CD4-positive, alpha-beta T cell treated with Interleukin-15 for 1 hour (primary cell): ENCODE results near the gene RFTN1.

ENCODE experiments used
- DNase-seq: peaks from one replicate; pipeline ENCODE4 v3.0.0-alpha.2; 2020

Gene RFTN1

DNA sequence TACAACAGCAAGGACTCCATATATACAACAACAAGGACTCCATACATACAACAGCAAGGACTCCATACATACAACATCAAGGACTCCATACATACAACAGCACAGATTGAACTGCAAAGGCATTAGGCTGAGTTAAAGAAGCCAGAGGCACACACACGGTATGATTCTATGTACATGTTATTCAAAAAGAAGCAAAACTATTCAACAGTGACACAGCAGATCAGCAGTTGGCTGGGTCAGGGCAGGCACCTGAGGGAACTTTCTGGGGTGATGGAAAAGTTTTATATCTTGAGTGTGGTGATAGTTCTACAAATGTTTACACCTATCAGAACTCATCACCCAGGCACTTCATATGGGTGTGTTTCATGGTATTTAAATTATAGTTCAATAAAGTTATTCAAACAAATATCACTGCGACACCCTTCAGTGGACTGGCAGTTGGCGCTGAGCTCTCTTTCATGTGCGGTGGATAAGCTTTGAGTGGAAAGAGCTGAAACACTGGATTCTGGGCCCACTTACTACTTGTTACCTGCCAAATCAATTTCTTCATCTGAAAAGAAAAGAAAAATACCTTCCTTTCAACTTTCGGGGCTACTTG is 28.0 kb downstream of the RFTN1 start:
- no peak for DNase-seq

DNA sequence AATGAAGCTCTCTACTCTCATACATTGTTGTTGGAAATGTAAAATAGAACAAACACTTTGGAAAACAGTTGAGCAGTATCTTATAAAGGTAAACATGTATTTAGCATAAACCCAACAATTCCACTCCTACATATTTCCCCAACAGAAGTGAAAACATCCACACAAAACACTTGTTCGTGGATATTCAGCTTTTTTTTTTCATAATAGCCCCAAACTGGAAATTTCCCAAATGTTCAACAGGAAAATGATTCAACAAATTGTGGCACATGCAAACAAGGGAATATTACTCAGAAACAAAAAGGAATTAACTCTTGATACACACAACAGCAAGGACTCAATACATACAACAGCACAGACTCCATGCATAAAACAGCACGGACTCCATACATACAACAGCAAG is 28.5 kb downstream of the RFTN1 start:
- DNase-seq, result no peak

DNA sequence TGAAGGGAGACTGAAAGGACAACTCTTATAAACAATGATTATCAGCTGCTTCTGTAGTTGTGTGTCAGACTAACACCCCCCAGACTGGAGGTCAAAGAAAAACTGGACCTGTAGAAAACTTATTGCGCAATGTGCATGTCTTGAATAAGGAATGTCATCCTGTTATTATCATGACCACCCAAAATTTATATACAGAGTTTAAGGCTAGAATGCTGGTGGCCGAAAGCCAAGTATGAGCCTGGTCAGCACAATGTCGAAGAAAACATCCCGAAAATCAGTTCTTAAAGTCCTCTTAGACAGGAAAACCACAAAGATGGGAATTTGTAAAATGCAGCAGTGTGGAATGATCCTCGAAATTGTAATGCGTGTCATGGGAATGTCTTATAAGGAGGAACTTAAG is 29.3 kb downstream of the RFTN1 start:
- no peak for DNase-seq

DNA sequence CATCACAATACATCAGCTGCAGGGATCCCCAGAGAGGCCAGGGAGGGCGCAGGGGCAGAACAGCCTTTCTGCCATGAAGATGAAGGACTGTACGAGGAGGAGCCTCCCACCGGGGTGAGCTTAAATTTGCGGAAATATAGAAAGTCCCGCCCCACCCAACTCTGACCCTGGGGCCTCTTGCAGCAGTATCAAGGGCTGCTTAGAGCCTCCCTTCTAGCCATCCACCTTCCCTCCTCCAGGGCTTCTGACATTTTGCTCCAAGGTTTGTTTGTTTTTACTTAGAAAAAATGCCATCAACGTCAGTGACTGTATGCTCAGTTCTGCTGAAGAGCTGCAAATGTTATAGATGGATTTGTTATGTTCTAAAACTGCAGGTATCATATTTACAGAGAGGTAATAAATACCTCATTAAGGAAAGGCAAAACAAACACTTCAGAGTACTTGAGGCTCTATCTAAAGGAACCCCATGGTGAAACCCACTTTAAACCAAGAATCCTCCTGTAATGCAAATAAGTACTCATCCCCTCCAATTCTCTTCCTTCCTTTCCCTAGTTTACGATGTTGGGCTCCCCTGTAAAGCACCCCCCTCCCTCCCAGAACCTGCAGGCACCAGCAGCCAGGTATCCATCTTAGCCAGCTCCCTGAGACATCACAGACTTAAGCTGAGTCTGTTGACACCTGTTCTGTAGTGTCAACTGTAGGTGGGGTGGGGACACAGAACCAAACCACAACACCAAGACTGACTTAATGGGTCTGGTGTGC is 30.5 kb downstream of the RFTN1 start:
- peak; percentile 62 for DNase-seq

DNA sequence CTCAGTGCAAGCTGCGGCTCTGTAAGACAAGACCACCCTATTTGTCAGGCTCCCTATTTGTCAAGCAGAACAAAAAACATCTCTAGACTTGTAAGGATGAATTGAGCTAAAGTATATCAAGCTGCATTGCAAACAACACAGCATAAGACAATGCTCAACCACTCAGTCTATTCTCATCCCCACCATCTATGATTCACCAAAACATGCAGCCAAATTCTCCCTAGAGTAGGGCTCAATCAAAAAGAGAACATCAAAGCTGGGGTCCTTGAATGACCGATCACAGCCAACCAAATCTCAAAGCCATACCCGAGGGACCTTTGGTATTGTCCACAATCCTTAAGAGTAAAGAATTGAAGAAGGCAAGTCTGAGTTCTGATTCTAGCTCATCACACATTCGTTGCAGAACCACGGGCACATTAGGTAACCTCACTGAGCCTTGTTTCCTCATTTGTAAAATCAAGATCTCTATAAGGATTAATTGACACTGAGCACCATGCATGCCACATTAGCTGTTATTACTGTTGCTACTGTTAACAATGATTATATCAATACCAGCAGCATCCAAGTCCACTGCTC is 31.2 kb downstream of the RFTN1 start:
- no peak for DNase-seq

DNA sequence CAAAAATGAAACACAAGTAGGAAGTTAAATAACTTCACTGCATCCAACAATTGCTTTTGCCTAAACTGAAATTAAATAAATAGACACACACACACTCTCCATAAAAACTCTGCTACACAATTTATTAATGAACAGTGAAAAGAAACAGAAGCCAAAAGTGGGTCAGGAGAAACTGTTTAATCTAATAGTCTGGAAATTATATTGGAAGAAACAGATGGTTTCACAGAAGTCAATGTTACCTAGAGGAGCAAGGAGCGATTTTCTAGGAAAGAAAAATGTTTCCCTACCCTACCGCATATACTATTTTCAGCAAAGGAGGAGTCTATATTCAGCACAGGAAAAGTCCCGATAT is 32.0 kb downstream of the RFTN1 start:
- DNase-seq, result no peak

DNA sequence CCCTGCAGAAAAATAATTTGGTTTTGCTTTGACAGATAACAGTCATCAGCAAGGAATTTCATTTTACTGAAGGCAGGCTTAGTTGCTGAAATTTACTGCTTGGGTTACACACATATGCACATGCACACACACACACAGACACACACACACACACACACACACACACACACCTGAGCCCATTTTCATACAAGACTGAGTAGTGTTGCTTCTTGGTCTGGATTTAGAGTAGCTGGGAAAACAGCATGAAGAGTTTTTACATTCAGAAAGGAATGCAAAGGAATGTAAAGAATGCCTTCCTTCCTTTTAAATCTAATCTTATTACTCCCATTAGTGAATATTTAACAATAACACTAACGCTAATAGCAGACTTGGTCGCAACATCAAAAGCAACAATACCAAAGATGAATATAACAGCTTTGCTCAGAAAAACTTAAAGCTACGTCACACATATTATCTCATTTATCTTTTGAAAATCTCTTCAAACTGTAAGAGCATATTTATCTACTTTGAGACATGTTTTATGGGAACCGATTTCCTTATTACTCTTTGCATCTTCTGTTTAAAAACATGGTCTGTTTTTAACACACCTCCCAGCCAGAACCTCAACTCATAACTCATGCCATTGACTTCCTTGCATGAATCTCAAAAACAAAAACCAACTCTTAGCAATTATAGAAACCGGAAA is 32.5 kb downstream of the RFTN1 start:
- DNase-seq, result no peak

DNA sequence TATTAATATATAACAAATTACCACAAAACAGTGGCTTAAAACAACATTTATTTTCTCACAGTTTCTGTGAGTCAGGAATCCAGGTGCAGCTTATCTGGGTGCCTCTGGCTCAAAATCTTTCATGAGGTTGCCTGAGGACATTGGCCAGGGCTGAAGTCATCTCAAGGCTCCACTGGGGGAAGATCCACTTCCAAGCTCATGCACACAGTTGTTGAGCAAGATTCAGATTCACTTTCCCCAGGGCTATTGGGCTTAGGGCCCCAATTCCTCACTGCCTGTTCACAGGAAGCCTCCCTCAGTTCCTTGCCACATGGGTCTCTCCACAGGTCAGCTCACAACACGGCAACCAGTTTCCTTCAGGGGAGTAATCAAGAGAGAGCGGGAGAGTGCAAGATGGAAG is 35.0 kb downstream of the RFTN1 start:
- DNase-seq, result no peak

DNA sequence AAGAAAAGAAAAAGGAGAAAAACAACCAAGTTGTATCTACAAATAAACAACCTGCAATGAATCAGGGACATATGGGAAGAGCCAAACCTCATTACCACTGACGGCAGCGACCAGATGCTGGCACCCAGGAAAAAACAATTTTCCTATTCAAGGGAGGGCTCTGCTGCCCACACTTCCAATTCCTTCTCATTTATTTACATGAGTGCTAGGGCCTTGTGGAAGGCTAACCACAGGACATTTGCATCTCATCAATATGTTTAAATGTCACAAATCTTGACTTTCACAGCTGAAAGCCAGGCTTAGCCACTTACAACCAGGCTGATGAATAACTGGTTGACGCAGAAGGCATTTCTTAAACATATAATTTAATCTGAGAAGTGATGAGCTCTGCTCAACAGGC is 36.0 kb downstream of the RFTN1 start:
- no peak for DNase-seq

DNA sequence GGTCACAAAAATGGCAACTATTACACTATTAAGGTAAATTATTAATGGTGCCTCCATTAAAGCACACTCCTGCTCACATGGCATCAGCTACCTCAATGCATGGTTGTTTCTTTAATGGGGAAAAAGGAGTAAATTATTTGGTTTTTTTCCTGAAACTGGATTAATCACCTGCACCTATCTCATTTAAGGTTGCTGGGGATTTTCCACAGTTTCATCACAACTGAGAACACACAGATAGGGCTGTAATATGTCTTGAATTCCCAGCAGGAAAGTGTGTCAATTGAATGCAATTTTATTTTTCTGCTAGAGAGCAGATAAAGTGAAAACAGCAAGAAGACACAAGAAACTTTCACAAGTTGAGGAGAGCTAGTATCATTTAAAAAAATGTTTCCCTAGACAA is 36.4 kb downstream of the RFTN1 start:
- no peak for DNase-seq

DNA sequence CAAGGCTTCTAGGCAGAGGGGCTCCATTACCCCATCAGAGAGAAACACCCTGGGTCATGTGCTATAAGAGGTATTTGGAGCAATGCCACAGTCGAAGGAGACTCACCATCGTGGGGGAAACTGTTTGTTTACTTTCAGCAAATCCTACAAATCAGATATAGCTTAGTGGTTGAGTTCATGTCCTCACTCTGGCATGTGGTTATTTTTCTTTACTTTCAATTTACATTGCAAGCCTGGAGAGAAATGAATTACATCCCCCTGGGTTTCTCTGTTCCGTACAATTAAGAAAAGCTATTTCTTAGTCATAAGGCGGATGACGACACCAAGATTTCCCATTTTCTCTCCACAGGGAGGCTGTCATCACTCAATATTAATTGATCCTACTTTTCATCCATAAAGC is 36.9 kb downstream of the RFTN1 start:
- no peak for DNase-seq

DNA sequence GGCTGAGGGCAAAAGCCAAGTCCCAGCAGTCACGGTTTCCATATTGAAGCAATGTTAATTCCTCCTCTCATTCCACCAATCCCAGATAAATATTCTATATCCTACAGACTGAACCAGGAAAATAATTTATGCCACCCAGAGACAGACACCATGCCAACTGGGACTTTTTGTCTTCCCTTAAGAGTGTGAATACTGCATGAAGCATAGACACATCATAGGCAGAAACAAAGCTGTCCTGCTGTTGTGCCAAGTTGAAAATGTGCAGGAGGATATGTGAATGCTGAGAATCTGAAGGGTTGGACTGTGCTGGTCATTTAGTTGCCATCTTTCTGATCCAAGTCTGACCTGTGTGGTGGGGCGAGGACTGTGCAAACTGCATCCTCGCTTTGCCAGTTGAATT is 37.7 kb downstream of the RFTN1 start:
- DNase-seq, result no peak

DNA sequence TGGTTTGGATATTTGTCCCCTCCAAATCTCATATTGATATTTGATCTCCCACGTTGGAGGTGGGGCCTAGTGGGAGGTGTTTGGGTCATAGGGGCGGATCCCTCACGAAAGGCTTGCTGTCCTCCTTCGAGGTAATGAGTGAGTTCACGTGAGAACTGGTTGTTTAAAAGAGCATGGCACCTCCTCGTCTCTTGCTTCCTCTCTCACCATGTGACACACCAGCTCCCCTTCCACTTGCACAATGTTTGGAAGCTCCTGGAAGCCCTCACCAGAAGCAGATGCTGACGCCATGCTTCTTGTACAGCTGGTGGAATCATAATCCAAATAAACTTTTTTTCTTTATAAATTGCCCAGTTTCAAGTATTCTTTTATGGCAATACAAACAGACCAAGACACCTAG is 38.6 kb downstream of the RFTN1 start:
- DNase-seq, result no peak

DNA sequence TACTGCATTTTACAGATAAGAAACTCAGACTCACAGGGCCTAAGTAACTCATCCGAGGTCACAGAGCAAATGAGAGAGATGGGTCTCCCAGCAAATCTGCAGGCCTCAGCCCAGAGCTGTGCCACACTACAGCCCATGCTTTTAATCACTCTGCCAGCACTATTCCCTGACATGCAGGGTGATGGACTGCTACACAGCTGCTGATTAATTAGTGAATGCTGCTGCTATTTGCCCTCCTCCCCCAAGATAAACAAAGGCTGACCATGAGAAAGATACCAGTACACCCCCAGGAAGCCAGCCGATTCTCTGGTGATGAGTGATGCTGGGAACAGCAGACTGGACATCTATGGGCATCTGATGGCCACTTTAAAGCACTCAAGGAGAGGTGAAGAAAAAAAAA is 39.3 kb downstream of the RFTN1 start:
- no peak for DNase-seq

DNA sequence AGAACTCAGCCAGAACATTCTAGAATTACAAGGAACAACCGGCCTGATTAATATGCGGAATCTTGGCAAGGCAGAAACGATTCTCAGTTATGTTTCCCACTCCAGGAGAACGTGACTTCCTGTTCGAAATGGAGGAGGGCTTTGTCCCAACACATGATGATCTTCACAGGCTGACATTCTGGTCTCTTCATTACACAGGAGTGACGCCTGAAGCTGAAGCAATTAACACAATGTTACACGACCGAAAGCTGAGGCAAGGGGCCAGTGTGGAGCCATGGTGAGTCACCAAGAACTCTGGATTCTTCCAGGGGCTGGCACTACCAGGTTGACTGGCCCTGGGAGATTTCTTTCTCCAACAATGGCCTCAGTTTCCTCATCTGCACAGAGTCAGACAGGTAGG is 40.9 kb downstream of the RFTN1 start:
- DNase-seq, result no peak

DNA sequence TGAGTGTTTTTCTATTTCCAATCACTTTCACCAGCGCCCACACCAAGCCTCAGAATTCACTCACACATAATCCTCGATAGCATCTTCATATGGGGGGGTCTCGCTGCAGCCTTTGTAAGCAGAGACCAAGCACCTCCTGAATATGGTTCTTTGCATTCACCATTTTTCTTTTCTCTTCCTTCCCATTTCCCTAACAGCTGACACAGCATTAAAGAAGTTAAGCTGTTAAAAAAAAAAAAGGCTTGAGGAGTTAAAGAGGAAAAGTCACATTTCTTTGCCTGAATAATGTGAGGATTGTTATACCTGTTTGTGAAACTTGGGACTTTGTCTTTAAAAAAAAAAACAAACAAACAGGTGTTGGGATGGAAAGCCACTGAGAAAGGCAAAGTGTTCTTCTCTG is 41.6 kb downstream of the RFTN1 start:
- no peak for DNase-seq

DNA sequence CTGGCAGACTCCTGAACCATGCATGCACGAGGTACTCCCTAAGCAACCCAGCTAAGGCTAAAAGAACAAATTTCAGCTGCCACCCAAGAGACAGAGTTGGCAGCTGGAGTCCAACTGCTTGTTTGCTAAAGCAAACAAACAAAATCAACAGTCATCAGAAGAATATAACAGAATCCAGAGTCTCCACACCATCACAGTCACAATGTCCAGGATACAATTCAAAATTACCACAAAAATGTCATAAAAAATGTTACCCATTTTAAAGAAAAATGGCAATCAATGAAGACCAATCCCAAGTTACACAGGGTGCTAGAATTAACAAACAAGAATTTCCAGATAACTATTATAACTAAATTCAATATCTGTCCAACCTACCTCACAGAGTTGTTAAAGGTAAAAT is 42.9 kb downstream of the RFTN1 start:
- DNase-seq, result no peak

DNA sequence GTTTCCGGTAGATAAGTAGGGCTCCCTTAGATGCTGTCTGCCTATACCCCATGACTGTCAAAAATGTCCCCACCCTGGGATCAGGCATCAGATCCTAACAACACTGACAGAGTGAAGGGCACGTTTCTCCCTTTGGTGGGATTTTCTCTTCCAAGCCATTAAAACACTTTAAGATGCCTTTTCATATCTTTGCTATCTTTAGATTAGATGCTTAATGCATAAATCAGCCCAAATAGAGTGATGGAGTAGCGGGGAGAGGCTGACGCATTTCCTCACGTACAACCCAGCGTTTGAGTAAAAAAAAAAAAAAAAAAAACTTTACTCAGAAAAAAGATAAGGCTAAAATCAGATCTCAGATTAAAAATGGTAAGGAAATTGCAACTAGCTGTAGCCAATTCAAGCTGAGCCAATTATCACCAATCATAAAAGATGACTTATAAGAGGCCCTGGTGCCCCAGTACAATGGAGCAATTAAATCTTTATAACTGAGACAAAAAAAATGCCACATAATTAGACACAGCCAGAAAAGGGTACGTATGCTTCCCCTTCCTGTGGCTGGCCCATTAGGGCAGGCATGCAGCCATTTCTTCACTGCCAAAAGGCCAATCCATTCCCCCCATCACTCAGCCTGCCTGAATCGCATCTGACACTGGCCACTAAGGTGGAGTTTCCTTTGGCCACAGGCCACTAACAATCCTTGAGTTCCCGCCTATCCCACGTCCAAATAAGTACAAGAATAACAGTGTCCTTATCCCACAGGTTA is 45.0 kb downstream of the RFTN1 start:
- no peak for DNase-seq

DNA sequence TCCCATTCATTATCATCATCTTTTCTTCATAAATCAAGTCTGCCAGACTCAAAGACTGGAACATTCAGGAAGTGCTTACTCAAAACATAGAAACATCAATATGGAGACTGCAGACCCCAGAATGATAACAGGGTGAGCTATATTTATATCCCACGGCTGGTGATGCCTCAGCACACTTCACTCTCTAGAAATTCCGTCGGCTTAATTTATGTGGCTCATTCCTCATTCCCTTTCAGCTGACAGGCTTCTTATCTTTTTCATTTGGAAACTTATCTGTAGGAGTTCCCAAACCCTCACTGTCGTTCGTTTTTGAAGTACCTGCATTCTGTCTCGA is 45.5 kb downstream of the RFTN1 start:
- no peak for DNase-seq

DNA sequence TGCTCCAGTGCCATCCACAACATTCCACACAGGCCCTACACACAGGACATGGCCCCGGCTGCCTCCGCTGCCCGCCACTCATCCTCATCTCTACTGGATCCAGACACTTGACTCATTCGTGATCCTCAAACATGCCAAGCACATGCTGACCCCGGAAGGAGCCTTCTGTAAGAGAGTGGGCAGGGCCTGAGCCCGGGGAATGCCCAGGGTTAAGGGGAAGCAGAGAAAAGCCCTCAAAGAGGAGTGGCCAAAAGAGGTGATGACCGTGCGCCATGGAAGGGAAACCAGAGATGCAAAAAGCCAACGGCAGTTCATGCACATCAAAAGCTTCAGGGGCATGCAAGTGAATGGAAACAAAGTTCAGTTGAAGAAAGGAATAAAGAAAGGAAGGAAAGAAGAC is 46.1 kb downstream of the RFTN1 start:
- DNase-seq, result peak; percentile 68

DNA sequence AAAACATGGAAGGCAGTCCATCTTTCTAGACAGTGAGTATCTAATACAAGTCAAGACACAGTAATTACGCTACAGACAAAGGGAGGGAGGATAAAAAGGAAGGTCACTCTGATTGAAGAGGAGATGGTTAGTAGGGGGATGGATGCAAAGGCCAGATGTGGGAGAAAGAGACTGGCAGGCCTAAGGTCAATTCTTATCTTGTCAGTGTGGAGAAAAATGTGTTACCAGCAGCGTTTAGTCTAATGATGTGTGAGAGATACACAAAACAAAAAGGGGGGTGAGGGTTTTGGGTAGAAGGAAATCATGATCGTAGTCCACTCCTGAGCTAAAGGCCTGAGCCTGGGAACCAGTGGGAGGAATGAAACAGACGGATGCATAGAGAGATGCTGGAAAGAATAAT is 46.7 kb downstream of the RFTN1 start:
- DNase-seq, result no peak

DNA sequence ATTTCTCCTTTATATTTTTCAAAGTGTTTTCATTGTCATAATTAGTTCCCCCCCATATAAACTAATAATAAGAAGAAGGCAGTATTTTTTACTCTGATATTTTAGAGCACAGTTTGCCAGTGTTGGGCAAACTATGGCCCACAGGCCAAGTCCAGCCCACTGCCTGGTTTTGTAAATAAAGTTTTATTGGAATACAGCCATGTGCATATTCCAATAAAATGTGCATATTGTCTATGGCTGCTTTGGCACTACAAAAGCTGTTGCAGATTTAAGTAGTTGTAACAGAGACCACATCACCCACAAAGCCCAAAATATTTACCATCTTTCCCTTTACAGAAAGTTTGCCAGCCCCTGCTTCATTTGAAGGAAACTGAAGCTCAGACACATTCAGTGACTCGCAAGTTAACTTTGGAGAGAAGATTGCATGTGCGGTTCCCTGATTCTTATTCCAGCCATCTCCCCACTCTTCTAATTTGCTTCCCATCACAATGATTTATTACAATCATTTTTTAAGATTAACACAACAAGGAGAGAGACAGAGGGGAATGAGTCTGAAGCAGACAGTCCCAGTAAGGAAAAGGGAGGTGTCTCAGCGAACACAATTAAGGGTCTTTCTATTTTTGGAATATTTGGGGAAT is 48.9 kb downstream of the RFTN1 start:
- no peak for DNase-seq

DNA sequence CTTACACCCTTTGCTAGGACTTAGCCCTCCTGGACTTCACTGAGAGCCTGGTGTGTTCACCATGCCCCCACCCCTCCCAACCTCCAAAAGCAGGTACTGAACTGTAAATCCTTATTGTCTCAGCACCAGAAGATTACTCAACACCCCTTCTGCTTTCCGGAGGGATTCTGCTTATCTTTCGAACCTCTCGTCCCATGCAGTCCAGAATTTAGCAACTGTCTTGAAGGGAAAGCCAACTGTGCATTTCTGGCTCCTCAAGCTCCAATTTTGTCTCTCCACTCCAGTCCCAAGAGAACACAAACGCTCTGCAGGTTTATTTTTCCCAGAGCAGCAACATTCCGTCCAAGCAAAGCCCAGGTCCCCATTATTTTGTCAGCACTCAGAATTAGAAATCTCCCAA is 49.6 kb downstream of the RFTN1 start:
- DNase-seq, result no peak
